GM19043 (cell line): ENCODE data around the gene ST6GALNAC1.

Experiments
- ATAC-seq: cut with Tn5 transposase; IDR thresholded peaks from one replicate; pipeline ENCODE4 v1.9.1; 2021; ENCODE audit warnings: low read depth; ENCODE audit not compliant: unreplicated experiment

The ST6GALNAC1 gene, protein sequence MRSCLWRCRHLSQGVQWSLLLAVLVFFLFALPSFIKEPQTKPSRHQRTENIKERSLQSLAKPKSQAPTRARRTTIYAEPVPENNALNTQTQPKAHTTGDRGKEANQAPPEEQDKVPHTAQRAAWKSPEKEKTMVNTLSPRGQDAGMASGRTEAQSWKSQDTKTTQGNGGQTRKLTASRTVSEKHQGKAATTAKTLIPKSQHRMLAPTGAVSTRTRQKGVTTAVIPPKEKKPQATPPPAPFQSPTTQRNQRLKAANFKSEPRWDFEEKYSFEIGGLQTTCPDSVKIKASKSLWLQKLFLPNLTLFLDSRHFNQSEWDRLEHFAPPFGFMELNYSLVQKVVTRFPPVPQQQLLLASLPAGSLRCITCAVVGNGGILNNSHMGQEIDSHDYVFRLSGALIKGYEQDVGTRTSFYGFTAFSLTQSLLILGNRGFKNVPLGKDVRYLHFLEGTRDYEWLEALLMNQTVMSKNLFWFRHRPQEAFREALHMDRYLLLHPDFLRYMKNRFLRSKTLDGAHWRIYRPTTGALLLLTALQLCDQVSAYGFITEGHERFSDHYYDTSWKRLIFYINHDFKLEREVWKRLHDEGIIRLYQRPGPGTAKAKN

DNA sequence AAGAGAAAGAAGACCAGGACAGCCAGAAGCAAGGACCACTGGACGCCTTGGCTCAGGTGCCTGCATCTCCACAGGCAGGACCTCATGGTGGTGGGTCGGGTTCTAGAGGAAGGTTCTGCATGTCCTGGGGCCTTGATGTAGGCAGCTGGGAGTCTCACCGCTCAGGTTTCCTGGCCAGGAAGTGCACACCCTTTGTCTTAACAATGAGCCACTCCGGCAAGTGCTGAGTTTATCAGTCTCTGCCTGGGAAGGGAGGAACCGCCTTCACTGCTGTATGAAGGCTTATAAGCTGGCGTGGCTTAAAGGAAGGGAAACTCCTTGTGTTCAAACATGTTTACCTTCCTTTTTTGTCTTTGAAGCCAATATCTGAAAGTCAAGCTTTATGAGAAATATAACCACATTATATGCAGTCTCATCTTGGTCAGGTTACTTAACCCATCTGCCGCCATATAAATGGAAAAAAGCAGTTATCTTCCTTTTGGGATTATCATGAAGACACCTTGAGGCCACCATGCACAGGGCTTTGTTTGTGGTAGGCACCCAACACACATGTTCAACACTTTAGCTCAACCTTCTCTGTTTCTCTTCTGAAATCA is at the start of gene ST6GALNAC1:
Gene ST6GALNAC1 (minus strand): TSS at position 205 of the 596 bp plus-strand sequence. CDS start 119 bp downstream, at position 86.
- no peak for ATAC-seq

DNA sequence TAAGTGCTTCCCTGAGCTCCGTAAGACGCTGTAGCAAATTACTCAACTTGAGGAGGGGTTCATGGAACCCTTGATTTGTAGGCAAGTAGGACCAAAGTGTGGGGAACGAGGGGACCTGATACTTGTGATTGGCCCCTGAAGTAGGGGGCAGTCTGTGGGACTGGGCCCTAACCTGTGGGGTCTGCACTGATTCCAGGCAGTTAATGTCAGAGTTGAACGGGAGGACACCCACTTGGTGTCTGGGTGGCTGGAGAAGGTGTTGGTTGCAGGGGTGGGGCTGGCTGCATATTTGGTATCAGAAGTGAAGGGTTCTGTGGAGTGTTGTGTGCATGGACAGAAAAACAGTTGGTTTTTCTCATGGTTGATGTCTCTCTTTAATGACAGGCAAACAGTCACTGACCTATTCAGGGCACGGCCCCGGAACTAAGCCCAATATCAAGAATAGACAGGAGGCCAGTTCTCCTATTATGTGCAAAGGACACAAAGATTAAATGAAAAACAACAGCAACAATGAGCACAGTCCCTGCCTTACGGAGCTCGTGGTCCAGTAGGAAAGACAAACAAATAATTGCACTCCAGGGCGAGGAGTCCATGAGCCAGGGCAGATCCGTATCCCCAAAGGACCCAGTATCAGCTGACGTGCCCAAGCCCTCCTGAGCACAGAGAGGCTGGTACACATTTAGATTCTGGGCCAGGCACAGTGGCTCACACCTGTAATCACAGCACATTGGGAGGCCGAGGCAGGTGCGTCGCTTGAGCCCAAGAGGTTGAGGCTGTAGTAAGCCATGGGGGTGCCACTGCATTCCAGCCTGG is 48.0 kb upstream of the ST6GALNAC1 start:
- ATAC-seq = no peak

DNA sequence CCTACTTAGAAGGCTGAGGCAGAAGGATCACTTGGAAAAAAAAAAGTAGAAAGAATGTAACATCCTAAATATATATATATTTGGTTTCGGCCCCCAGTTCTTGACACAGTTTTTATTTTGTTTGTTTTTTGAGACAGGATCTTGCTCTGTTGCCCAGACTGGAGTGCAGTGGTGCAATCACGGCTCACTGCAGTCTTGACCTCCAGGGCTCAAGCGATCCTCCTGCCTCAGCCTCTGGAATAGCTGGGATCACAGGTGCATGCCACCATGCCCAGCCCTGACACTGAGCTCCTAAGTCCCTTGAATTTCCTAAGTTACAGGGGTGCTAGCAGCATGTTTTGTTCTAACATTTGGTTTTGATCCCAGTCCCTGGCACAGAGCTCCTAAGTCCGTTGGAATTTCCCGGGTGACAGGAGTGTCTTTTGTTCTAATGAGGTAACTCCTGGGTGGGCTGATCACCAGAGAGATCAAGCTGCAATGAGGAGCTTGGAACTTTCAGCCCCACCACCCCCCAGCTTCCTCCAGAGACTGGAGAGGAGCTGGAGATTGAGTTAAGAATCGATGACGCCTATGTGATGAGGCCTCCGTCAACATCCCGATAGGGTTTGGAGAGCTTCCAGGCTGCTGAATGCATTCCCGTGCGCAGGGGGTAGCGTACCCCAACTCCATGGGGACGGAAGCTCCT is 47.2 kb upstream of the ST6GALNAC1 start:
- no peak for ATAC-seq

DNA sequence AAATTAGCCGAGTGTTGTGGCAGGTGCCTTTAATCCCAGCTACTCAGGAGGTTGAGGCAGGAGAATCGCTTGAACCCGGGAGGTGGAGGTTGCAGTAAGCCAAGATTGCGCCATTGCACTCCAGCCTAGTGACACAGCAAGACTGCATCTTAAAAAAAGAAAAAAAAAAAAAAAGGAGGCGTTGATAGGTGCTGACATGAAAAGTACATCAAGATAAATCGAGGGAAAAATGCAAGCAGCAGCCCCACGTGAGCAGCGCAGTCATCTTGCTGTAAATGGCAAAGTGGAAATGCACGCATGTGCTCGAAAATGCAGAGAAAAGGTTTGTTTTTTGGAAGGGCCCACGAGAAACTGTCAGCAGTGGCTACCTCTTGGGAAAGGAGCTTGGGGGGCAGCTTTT is 46.3 kb upstream of the ST6GALNAC1 start:
- no peak for ATAC-seq

DNA sequence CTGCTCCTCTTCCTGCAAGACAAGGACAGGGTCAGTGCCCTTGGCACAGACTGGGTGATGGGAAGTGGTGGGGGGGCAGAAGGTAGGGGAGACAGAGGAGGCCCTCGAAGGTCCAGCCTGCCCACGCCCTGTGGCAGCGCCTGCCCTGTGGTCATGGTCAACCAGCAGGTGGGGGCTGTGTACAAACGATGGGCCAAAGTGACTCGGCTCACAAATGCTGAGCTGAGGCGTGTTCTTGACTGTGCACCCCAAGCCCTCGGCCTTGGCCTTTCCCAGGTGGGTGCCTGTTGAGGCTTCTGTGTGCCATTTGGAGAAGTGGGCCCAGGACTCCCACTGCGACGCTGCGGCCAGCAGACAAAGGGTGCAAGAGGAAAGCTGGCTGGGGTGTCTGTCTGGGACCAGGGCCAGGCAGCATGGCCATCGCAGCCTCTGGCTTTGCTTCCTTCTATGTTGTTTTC is 44.6 kb upstream of the ST6GALNAC1 start:
- ATAC-seq = no peak

DNA sequence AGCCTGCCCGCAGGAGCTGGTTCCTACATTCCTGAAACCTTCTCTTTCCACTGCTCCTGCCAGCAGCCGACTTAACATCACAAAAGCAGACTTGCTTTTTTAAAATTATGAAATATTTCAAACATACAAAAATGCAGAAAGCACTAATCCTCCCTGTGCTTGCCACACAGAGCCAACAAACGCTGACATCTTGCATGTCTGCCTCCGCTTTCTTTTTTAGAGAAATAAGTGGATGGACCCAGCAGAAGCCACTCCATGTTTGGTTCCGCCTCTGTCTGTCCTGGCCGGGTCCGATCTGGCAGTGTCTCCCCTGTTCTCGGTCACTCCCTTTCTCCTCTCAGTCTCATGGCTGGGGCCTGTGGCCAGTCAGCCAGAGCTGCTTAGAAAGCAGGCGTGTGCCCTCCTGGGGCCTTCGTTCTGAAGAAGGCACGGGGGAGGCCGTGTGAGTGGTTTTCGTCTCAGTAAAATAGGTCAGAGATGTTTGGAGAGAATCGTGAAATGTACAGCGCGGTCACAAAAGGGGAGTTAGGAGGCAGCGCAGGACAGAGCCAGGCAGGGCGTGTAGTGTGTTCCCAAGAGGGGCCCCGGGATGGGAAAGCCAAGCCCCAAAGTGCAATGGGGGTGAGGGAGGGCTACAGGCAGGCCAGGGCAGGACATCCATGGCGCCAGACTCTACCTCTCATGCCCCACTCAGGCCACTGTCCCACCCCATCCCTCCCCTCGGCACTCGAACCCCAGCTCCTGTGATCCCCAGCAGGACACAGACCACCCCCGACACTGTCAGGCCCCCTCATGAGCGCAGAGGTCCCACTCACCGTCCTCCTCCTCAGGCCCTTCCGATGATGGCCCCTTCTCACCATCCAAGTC is 44.0 kb upstream of the ST6GALNAC1 start:
- ATAC-seq = no peak

DNA sequence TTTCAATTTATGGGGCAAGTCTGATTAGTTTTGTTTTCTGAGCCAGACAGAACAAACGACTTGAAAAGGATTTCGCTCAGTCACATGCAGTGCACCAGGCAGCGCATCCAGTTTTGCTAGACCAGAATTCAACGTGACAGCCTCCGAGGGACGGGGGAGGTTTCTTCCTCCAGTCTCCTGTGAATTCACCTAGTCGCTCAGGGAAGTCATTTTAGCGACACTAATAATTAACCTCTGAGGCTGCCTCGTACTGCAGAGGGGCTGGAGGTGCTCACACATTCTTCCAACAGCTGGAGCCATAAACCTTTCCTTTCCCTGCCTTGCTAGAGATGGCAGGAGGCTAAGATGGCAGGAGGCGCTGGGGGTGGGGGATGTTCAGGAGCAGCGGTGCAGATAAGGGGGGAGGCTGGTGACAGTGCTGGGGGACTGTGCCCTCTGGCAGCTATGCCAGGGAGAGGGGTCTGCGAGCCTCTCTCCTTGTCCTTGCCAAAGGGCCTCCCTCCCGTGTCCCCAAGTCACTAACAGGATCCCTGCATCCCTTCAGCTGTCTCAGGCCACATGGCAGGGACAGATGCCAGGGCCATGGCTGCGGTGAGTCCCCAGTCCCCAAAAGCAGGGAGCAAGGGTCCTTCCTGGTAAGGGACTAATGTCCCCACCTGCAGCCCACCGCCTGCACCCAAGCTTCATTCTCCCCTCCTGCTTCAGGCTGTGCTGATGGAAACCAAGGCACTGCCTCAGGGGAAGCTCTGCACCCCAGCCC is 43.2 kb upstream of the ST6GALNAC1 start:
- ATAC-seq = no peak

DNA sequence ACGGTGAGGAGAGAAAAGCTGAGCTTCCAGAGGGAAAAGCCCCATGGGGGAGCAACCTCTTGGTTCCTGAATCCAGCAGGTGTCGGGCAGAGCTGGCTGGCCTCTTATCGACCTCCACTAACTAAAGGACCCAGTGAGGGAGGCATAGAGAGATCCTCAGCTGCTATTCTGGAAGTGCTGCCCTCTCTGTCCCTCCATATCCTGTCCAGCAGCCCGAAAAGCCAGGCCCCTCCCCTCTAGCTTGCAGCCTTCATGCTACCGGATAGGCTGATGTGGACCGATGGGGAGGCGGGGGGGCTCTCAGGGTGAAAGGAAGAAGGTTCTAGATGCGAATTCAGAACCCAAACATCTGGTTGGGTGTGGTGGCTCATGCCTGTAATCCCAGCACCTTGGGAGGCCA is 42.3 kb upstream of the ST6GALNAC1 start:
- ATAC-seq = no peak

DNA sequence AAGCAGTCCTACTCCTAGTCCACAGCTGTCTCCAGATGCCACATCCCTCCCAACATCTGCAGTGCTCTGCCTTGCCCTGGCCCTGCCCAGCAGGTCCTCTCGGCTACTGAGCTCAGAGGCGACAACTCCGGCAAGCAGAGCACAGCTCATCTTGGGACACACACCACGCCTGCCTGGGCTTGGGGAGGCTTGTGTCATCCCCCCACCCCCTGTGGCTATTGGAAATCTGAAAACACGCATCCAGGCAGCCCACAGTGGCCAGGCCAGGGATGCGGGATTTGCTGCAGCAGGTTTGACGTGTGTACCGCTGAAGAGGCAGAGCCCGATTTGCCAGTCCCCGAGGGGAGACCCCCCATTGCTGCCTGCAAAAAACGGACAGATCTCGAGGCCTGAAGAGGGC is 41.8 kb upstream of the ST6GALNAC1 start:
- ATAC-seq = no peak

DNA sequence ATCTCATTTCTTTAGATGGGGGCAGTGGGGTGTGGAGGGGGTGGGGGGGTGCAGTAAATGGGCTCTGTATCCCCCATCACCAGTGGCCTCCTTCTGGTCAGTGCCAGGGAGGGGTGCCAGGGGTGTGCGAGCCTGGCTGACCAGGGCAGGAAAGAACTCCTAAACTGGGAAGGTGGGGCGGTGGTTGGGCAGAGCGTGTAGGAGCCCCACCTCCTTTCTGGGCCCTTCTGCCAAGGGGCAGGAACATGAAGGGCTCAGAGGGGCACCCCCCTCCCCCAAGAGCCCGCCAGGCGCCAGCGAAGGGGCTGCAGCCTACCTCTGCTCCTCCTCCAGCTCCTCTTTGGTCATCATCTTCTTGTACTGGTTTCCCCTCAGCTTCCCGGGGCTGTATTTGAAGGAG is 41.2 kb upstream of the ST6GALNAC1 start:
- ATAC-seq = no peak

DNA sequence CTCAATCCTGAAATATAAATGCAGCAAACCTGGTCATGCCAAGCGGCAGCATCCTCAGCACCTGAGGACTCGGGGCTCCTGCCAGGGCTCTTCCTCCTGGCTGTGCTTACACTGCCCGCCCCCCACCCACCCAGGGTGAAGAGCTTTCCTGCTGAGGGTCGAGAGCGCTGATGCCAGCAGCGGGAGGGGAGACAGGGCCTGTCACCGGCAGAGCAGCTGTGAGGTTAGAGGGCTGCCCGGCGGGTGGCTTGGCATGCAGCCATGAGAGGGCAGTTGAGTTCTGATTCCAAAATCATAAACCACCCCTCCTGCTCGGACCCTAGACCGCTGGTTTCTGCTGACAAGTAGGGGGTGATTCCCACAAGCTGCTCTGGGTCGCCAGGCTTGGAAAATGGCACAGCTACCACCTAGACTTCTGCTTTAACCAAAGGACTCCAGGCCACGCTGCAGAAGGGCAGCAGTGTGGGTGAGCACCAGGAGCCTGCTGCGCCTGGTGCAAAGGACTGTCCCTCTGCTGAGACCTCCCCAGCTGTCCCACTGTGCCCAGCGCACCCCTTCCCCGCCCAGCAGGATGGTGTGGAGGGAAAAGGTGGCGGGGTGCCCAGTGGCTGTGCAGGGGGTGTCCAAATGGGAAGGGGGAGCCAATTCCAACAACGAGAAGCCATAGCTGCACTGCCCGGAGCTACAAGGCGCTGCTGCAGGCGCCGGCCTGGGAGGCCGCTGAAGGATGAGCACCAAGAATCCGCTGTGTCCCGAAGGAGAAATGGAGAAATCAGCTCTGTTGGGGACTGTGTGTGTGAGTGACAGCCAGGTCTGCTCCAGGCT is 40.6 kb upstream of the ST6GALNAC1 start:
- ATAC-seq = no peak

DNA sequence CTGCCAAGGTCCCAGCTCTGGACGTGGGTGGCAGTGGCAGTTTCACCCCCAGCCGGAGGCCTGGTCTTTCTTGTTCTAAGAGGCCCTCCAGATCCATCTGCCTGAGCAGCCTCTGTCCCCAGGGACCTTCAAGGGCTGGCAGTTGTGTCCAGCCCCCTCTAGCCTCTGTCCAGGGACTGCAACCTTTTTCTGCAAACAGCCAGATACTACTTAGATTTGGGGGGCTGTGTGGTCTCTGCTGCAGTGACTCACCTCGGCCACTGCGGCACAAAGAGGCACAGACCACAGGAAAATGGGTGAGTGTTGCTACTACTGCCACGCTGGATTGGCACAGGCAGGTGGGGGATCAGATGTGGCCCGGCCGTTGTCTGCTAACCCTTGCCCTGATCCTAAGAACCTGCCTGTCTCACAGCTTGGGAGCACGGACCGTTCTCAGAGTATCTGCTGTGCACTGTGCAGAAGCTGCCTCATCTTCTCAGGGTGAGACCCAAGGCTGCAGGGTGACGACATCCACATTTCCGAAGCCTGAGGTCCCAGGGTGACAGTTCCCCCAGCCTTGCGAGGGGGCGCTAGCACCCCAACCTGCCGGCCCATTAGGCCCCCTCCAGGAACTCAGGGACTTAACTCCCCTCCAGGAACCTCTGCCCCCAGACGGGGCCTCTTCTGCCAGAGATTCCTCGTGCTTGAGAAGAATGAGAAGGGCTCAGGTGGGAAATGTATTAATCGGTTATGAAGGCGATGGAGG is 39.6 kb upstream of the ST6GALNAC1 start:
- ATAC-seq = no peak

DNA sequence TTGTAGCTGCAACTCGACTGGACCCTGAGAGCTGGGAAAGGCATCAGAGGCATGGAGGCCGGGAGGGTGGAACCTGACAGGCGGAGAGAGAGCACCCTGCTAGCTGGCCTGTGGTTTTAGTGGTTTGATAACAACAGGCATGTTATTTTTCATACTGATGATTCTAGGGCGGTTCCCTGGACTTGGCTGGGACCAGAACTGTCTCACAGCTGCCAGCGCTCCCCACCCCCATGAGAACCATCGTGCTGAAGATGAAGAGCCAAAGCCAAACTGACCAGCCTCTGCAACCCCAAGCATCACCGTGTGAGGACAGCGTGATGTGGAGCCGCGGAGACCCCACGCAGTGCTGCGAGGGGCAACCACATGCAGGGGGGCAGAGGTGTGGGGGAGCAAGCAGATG is 38.7 kb upstream of the ST6GALNAC1 start:
- ATAC-seq = no peak

DNA sequence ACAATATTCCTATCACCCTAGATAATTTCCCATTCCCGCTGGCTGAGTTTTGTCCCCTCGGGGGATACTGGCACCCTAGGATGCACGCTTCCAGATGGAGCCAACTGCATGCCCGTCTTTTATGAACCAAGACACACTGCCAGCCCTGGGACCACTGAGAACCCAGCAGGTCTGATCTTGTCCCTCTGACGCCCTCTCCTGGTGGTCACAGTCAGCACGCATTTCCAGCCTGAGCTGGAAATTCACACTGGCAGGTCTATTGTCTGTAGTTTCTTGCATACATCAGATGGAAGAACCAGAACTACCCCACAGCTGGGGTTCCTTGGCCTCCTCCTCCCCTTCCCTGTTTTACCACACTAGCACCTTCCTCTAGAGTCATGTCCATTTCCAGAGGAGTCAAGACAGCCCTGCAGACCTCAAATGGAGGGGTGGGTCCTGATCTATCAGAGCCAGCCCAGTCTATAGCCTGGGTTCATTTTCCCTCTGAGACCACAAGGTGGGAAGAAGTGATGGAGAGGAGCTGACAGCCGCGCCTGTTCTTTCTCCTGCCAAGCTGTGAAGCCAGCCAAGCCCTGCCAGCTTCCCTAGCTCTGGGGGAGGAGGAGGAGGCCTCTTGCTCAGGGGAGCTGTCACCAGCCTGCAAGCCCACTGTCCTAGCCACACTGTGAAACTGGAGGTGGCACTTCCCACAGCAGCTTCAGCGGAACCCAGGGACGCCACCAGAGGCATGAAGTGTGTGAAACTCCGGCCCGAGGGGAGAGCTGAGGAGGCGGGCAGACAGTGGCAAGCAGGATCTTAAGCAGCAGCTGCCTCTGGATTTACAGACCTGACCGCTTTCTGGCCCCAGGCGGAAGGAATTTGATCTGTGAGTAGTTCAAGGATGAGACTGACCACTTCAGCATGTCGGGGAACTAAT is 37.9 kb upstream of the ST6GALNAC1 start:
- no peak for ATAC-seq

DNA sequence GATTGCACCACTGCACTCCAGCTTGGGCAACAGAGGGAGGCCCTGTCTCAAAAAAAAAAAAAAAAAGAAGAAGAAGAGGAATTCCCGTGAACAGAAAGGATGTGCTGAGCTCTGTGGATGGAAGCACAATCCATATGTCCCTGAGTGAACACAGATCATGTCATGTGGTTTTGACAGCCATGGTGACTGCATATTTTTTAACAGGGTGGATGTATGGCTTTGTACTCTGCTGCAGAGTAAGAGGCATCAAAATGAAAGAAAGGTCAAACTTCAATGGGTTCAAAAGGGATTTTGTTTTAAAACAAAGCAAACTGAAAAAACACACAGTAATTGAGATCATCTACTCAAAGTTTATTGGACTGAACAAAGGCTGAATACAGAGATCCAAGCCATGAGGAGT is 35.7 kb upstream of the ST6GALNAC1 start:
- no peak for ATAC-seq

DNA sequence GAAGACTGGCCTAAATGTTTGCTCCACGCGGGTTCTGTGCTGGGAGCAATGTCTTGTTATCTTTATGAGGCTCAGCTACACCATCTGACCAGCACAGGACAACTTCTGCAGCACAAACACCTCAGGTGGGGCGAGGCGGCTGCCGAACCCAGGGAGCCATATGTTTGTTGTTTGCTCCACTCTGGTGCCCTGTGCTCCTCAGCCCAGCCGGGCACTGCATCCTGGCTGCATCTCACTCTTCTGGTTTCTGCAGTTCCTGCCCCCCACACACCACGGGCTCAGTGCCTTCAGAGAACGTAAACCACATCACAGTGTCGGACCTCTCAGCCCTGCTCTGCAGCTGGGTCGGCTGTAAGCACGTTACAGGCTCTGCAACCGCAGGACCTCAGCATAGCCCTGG is 34.8 kb upstream of the ST6GALNAC1 start:
- ATAC-seq = no peak
